SK-N-MC (cell line): Measurements from ENCODE around the gene BSPRY.

Experiments used
- DNase-seq: peaks from one replicate; pipeline ENCODE4 v3.0.0-alpha.2; 2011; ENCODE audit warnings: low read depth, low spot score
- H3K27ac ChIP-seq: fragments of 200-600 bp; sonication (generic); 2 replicates; pipeline ENCODE4 v1.5.1; 2016; ENCODE audit warnings: mixed run types
- H3K36me3 ChIP-seq: fragments of 200-600 bp; sonication (generic); 2 replicates; pipeline ENCODE4 v1.6.1; 2017; ENCODE audit warnings: antibody characterized with exemption, low read length, mixed read lengths; ENCODE audit not compliant: insufficient read depth
- H3K4me3 ChIP-seq: fragments of 200-600 bp; sonication (generic); 2 replicates; pipeline ENCODE4 v1.5.1; 2016
- H3K9ac ChIP-seq: fragments of 200-600 bp; sonication (generic); 2 replicates; pipeline ENCODE4 v1.8.0; 2017; ENCODE audit warnings: mixed run types, mixed read lengths; ENCODE audit not compliant: insufficient read length
- H3K9me3 ChIP-seq: fragments of 200-600 bp; sonication (generic); 2 replicates; pipeline ENCODE4 v1.6.1; 2017; ENCODE audit warnings: low read depth, mild to moderate bottlenecking, antibody characterized with exemption, low read length, moderate library complexity, mixed read lengths
- EZH2 ChIP-seq: fragments of 200-600 bp; sonication (generic); IDR thresholded peaks from one replicate; pipeline ENCODE4 v1.6.1; 2017; ENCODE audit warnings: antibody characterized with exemption
- FOXP2 ChIP-seq: optimal IDR thresholded peaks from 2 replicates; pipeline ENCODE3; 2011; ENCODE audit warnings: mild to moderate bottlenecking, moderate library complexity; ENCODE audit not compliant: insufficient read depth; ENCODE audit errors: extremely low read length, control extremely low read depth
- POLR2AphosphoS5 ChIP-seq: IDR thresholded peaks from 2 replicates; pipeline ENCODE4 v1.6.1; 2012; ENCODE audit warnings: mild to moderate bottlenecking, low read depth, low read length, borderline replicate concordance

Gene BSPRY

DNA sequence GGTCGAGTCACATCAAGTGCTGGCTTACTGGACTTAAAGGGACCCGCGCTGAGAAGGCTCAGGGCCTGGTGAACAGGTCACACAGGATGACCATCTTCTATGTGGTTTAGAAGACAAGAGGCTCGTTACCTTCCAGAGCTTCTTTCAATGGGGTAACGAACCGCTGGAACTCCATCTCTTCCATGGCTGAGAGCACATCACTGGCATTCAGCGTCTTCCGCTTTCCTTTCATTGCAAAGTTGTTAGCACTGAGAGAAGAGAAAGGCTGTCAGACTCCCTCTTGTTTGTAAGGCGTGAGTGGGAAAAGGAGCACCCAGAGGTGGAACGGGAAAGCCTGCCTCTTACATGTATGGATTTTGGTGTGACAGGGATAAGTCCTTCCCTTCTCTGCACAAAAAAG is 60.1 kb downstream of the BSPRY start:
- H3K36me3 ChIP-seq, result peaks cover 27% of the 10 kb centered on the region
- DNase-seq, result no peak
- H3K27ac ChIP-seq, result peak overlapping the region; percentile 98
- H3K4me3 ChIP-seq, result peak overlapping the region; percentile 90
- H3K9me3 ChIP-seq, result no peaks in the 10 kb centered on the region
- TF ChIP-seq FOXP2 (no peak), EZH2 (no peak), POLR2AphosphoS5 (no peak)
- peak overlapping the region; percentile 98 for H3K9ac ChIP-seq

DNA sequence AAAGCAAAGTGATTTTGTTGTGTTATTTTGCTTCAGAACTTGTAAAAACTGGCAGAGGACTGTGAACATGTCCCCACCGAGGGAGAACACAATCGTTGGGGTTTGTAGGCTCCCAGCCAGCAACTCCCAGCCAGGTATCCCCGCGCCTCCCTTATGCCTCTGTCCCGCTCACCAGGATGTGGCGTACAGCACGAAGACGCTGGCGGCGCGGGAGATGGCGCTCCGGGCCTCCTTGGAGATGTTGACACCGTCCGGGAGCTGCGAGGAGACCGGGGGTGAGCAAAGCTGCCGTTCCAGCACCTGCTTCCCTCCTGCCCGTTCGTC is 60.5 kb downstream of the BSPRY start:
- TF ChIP-seq EZH2, result no peak
- Histone ChIP-seq H3K36me3 (peaks cover 27% of the 10 kb centered on the region), H3K9me3 (no peaks in the 10 kb centered on the region), H3K4me3 (peak overlapping the region; percentile 90), H3K27ac (peak overlapping the region; percentile 98), H3K9ac (peak overlapping the region; percentile 98)
- no peak for DNase-seq

DNA sequence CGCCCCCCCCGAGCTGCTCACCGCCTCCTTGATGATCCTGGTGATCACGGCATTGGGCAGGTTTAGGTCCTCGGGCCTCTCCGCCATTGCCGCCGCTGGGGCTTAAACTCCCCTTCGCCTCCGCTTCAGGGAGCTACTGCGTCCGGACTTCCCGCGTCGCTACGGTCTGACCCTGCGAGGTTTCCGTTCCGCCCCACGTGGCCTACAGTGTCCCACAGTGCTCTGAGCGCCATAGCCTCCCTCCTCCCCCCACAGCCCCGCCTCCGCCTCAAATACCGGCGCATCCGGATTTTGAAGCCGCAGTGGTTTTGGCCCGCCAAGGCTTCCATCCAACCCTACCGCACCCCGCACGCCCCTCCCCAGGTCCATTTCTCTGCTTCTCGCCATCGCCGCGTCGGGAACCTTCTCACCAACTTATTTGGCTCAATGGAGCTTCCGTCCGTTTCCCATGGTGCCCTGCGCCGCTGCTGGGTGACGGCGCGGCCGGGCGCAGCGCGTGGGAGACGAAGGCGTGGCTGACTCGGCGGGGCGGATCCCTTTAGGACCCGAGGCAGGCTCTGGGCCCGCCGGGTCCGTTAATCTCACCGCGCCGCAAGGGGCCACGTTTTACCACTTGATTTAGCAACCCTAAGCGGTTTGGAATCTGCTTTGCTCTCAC is 61.0 kb downstream of the BSPRY start, which contains the start of the genes C9orf43 and POLE3:
C9orf43 (plus strand) TSS at position 541 of the 658 bp plus-strand sequence. CDS start 2,747 bp downstream, outside the sequence.
POLE3 (minus strand) TSS at position 469 of the 658 bp plus-strand sequence; CDS start at position 87, 382 bp downstream.
- peak within 1 kb of the TSS; percentile 98 for H3K27ac ChIP-seq
- peaks cover 27% of the 10 kb centered on the region for H3K36me3 ChIP-seq
- H3K9ac ChIP-seq, result peak within 1 kb of the TSS; percentile 98
- TF ChIP-seq EZH2 (no peak), POLR2AphosphoS5 (peak; percentile 84), FOXP2 (peak; percentile 70)
- peak; percentile 79 for DNase-seq
- H3K9me3 ChIP-seq, result no peaks in the 10 kb centered on the region
- peak within 1 kb of the TSS; percentile 90 for H3K4me3 ChIP-seq

DNA sequence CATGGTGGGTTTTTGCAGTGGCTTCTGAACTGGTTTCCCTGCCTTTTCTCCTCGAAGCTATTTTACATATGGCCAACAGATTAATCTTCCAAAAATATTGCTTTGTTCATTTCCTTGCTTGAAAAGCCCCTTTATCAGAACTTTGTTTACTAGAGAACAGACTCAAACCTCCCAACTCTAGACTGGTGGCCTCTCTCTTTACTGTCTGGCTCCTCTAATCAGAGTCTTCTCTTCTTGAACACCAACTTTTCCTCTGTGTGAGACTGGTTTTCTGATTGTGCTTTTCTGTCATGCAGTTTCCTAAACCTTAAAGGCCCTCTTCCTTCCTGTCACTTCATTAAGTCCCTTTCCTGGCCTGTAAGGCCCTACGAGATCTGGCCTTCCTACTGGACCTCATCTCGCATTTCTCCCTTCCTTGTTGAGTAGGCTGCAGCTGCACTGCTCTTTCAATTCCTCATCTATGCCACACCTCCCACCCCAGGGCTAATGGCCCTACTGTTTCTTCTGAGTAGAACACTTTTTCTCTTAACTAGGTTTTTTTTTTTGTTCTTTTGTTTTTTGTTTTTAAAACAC is 66.9 kb downstream of the BSPRY start:
- no peaks in the 10 kb centered on the region for H3K36me3 ChIP-seq
- H3K9me3 ChIP-seq, result no peaks in the 10 kb centered on the region
- TF ChIP-seq POLR2AphosphoS5, result no peak
- TF ChIP-seq EZH2, result no peak
- TF ChIP-seq FOXP2, result no peak
- H3K4me3 ChIP-seq, result no peak overlapping the region
- no peak overlapping the region for H3K9ac ChIP-seq
- DNase-seq, result no peak
- no peak overlapping the region for H3K27ac ChIP-seq

DNA sequence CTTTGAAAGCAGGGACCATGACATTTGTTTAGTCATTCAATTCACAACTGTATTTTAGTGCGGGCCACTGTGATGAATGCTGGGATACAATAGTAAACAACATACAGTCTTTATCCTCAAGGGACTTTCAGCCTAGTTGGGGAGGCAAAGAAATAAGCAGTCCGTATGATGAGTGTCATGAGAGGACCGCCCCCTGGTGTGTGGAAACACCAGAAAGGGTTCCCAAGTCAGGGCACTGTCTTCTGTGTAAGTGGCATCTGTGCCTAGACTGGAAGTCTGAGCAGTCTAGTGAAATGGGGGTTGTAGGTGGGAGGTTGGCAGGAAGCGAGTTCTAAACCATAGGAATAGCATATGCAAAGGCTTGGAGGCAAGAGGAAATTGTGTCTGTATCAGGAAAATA is 68.0 kb downstream of the BSPRY start:
- no peak for DNase-seq
- TF ChIP-seq POLR2AphosphoS5, result no peak
- TF ChIP-seq EZH2, result no peak
- no peak for TF ChIP-seq FOXP2
- H3K36me3 ChIP-seq, result no peaks in the 10 kb centered on the region
- no peak overlapping the region for H3K4me3 ChIP-seq
- H3K9me3 ChIP-seq, result no peaks in the 10 kb centered on the region
- no peak overlapping the region for H3K27ac ChIP-seq
- no peak overlapping the region for H3K9ac ChIP-seq
